ENCODE measurements around the gene CYP11A1.

The CYP11A1 gene

GRCh38 chr15:74367296-74367854, at the start of gene CYP11A1:
CYP11A1 (minus strand) TSS chr15:74367646; CDS start chr15:74367585, 61 bp downstream.
- no peak for DNase-seq

GRCh38 chr15:74417225-74417624, 49.8 kb upstream of the CYP11A1 start:
- no peak for DNase-seq

DNA sequence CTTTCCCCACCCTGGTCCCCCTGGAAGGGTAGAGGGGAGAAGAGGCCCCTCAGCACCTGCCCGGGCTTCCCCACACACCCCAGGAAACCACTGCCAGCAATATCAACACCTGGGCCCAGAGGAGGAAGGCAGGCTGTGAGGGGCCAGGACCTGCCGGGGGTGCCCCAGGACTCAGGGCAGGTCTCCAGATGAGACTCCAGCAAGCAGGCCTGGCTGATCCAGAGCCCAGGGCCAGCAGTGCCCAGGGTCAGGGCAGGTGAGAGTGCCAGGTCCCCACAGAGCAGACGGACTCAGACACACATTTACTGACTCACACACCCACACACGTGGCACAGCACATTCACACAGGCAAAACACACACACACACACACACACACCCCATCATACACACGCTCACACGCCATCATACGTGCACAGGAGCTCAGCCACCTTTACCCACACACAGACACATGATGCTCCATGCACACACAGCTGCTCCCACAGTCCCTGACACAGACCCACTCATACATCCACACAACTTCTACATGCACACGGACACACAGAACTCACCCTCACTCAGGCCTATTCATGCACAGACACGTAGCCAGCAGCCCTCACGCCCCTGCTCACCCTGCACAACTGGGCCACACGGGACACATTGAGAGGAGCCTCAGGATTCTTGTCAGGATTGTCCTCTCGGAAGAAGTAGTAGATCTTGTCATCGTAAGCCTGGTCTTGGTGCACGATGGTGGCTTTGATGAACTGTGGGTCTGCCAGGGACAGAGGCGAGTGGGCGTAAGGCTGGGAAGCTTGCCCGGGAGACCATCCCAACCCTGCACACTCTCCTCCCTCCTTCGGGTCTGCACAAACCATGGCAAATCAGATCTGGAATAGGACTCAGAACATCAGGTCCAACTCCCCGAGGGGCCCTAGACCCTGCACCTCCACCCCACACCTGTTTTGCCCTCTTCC, 48.8 kb upstream of the CYP11A1 start:
- DNase-seq: no peak

DNA sequence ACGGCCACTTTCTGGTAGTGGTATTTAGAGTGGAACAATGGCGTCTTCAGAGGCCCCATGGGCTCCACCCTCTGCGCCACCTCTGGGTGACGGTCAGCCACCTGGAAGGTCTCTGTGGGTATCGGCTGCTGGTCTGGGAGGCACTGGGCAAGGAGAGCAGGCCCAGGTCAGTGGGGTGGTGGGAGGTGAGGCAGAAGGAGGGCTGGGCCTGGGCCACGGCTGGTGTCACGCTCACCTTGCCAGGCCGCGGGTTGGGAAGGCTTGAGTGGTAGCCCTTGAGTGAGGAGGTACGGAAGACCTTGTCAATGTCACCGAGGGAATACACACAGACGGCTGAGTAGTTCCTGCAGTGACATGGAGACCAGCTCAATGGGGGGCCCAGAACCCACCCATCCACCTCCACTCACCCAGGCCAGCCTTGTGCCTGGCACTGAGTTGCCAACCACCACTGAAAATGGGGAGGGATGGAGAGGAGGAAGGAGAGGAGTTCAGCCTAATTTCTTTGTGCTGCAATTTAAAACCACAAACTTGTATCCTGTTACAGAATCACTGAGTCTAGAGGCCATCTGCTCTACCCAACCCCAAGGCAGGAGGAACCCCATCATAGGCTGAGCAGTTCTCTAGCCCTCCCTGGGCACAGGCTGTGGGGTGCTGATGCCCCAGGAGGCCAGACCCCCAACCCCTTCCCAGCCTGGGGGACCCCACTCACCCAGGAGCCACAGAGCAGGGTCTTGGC, 47.3 kb upstream of the CYP11A1 start:
- no peak for DNase-seq

- no peak for DNase-seq
Observed at GRCh38 chr15:74414081-74414580, 46.7 kb upstream of the CYP11A1 start.

DNA sequence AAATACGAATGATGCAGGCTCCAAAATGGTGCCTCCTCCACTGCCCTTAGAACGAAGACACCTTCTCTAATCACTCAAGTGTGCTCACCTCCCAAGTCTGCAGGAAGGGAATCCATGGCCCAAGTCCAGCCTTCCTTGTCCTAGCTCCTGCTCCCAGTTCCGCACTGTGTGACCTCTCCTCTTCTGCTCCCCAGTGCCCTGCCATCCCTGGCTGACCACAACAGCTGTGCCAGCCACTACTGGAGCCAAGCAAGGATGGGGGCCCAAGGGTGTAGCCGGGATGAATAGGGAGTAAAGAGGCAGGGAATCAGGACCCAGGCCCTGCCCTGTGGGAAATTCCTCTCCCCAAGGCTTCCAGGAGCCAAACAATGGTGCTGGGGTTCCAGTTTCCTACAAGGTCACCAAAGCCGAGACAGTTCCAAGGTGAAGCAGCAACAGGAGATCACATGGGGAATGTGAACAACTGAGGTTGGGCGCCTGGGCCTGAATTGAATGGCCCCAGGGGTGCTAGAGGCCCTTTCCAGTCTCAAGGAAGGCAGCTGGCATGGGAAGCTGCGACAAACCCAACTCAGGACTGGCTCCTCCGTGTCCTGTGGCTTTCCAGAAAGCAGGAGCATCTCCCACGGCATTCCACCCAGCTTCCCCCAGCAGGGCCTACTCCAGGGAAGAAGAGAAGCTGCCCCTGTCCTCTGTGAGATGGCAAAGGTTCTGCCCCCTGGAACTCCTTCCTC, 46.1 kb upstream of the CYP11A1 start:
- no peak for DNase-seq

- no peak for DNase-seq
Observed at GRCh38 chr15:74412159-74412558, 44.7 kb upstream of the CYP11A1 start.

GRCh38 chr15:74411686-74412085, 44.2 kb upstream of the CYP11A1 start:
- no peak for DNase-seq

DNA sequence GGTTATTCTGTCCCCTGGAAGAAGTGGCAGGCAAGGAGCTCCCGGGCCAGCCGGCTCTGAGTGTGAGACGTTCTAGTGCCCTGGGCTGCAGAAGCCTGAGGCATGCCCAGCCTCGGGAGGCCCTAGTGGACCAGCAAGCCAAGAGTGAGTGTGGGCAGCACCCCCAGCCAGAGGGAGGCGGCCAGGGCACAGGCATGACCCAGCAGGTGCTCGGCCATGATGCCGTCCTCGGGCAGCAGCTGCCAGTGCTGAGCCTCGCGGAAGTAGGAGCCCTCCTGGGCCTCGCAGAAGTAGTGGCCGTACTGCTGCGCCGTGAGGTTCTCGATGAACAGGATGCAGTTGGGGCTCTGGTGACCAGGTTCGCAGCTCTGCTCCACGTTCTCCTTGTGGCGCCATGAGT, 43.1 kb upstream of the CYP11A1 start:
- DNase-seq: no peak

DNA sequence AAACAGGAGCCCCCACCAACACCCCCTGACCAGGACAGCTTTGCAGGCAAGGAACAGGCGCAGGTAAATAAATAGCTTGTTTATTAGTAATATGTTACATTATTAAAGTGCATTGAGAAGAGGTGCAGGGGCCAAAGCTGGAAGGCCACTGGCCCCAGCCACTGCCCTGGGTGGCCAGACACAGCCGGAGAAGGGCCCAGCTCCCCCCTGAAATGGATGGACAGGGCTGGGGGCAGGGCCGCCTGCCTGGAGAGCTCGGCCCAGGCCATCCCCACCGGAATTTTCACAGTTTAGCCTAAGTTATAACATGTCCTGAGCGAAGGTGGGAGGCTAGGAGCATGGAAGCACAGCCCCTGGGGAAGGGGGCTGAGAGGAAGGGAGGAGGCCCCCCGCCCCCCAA, 41.8 kb upstream of the CYP11A1 start:
- no peak for DNase-seq

GRCh38 chr15:74408815-74409214, 41.4 kb upstream of the CYP11A1 start:
- DNase-seq: no peak

- no peak for DNase-seq
Observed at GRCh38 chr15:74408385-74408784, 40.9 kb upstream of the CYP11A1 start.

DNA sequence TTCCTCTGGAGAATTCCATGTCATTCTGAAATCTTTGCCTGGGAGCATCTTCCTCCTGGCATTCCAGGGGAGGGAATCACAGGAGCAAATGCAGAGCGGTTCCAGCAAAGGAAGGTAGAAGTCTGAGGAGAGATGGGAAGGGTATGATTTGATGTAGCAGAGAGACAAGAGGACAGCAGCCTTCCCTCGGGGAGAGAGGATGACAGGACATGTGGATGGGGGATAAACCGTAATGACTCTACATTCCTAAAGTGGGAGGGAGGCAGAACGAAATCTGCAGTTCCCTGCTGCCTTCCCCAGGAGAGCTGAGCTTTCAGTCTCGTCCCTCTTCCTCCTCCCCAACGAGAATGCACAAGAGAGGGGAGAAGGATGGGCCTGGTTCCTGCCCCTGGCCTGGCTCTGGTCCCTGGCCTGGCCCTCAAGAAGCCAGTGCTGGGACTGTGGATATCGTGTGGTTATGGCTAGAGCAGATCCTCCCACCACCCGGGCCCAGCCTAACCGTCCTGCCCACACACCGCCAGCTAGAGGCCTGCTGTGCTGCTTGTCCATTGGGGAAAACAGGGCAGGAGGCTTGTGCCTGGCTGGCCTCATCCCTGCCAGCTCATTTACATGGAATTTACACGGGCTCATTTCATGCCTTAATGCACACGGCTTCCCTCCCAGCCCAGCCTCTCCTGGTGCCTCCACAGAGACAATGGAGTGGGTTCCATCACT, 39.7 kb upstream of the CYP11A1 start:
- no peak for DNase-seq

DNA sequence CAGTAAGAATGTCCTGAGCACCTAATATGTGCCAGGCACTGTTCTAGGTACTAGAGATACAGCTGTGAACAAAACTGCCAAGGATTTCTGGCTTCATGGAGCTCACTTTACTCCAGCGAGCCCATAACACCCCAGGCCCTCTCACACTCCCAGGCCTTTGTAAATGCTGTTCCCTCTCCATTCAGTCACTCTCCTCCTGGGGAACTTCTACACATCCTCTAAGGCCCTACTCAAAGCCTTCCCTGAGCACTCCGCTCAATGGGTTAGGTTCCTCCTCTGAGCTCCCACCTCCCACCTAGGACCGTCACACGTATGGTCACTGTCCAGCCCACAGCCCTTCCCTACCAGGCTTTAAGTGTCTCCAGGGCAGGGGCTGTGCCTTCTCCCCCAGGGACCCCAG, 39.1 kb upstream of the CYP11A1 start:
- DNase-seq: no peak

- DNase-seq: no peak
Observed at GRCh38 chr15:74405823-74406222, 38.4 kb upstream of the CYP11A1 start.

GRCh38 chr15:74403991-74404563, 36.6 kb upstream of the CYP11A1 start:
- no peak for DNase-seq

DNA sequence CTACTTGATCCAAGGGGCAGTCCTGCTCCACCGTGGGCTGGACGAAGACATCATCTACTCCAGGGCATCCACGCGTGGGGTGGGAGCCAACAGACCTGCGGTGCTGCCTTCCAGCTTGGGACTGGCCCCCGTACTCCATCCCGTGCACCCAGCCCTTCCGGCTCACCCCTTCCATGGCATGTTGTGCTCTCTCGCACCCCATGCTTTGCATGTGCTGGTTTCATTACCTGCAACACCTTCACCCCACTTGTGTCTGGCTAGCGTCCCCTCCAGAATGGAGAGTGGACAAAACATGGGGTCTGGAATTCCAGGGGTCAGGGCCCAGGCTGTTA, 36.1 kb upstream of the CYP11A1 start:
- no peak for DNase-seq

GRCh38 chr15:74402873-74403587, 35.6 kb upstream of the CYP11A1 start:
- DNase-seq: no peak

- DNase-seq: no peak
Observed at GRCh38 chr15:74402337-74402841, 34.9 kb upstream of the CYP11A1 start.

GRCh38 chr15:74400915-74401757, 33.7 kb upstream of the CYP11A1 start:
- DNase-seq: no peak

Data from NCI-H2029 treated with DMSO at 0.1 percent for 48 hours (cell line).